H1 (cell line): ENCODE data around the gene CTIF. TPM values are rescaled to one million over a fixed set of nuclear protein-coding genes. Genes with fewer than 3 reads are reported as not detected.
A peak's percentile ranks its signal among the peaks of the same experiment; 100 is the strongest.

Source experiments
- CTCF ChIA-PET: fragments of 300-600 bp; sonication (Branson Sonifier 250); formaldehyde crosslinking; loops from one replicate; lab custom pipeline; 2021; ENCODE audit not compliant: partially characterized antibody; lab: Charles Lee
- POLR2A ChIA-PET: fragments of 300-600 bp; sonication (Branson Sonifier 250); formaldehyde crosslinking; loops from one replicate; lab custom pipeline; 2021; ENCODE audit warnings: inconsistent platforms; ENCODE audit not compliant: partially characterized antibody; lab: Charles Lee
- DNase-seq, 2 experiments: peaks; one replicate each; pipeline versions ENCODE4 v3.0.0 to v3.0.0-alpha.2; 2010 to 2022; ENCODE audit warnings: low spot score in 2 of 2, low read depth in 1 of 2, mixed read lengths in 1 of 2
- FAIRE-seq: peaks from 2 replicates; lab custom pipeline; 2011; peaks lifted over from hg19 to GRCh38; lab: Jason Lieb, UNC
- H2AFZ ChIP-seq: 2 replicates; pipeline ENCODE4 v1.8.1; 2012; ENCODE audit warnings: low read length, inconsistent platforms
- H2AK5ac ChIP-seq: 2 replicates; pipeline ENCODE4 v1.6.1; 2013; ENCODE audit warnings: low read depth, low read length
- H2BK120ac ChIP-seq: replicated peaks from 2 replicates; pipeline ENCODE3; 2013; ENCODE audit warnings: low read depth, low read length, inconsistent platforms
- H2BK12ac ChIP-seq: 2 replicates; pipeline ENCODE4 v1.6.1; 2013; ENCODE audit warnings: low read depth, low read length
- H2BK15ac ChIP-seq: 2 replicates; pipeline ENCODE4 v1.6.1; 2013; ENCODE audit warnings: low read length
- H2BK20ac ChIP-seq: 2 replicates; pipeline ENCODE4 v1.6.1; 2013; ENCODE audit warnings: low read length
- H2BK5ac ChIP-seq: 2 replicates; pipeline ENCODE4 v1.6.1; 2013; ENCODE audit warnings: low read depth, low read length
- H3K14ac ChIP-seq: 2 replicates; pipeline ENCODE4 v1.6.1; 2013; ENCODE audit warnings: inconsistent platforms; ENCODE audit not compliant: insufficient read length
- H3K18ac ChIP-seq: 2 replicates; pipeline ENCODE4 v1.6.1; 2013; ENCODE audit warnings: low read length; ENCODE audit errors: extremely low read depth
- H3K23ac ChIP-seq: 2 replicates; pipeline ENCODE4 v1.6.1; 2013; ENCODE audit warnings: inconsistent platforms; ENCODE audit not compliant: insufficient read length
- H3K23me2 ChIP-seq: 2 replicates; pipeline ENCODE4 v1.6.1; 2013; ENCODE audit warnings: low read depth, low read length
- H3K27ac ChIP-seq: 2 replicates; pipeline ENCODE4 v1.6.1; 2011; ENCODE audit warnings: low read depth, low read length, inconsistent platforms
- H3K27me3 ChIP-seq, 4 experiments: replicated peaks in 1 of 4; 1 replicate in 1 of 4; 2 replicates in 3 of 4; pipeline versions ENCODE4 v1.6.1 to v1.8.1; 2011 to 2013; ENCODE audit warnings: low read length in 3 of 4, mild to moderate bottlenecking in 3 of 4, inconsistent platforms in 2 of 4, mixed read lengths in 2 of 4, moderate library complexity in 1 of 4; ENCODE audit not compliant: control insufficient read depth in 3 of 4, insufficient read depth in 3 of 4; ENCODE audit errors: extremely low read depth in 1 of 4
- H3K36me3 ChIP-seq, 4 experiments: 2 replicates each; pipeline versions ENCODE4 v1.6.1 to v1.8.1; 2011 to 2013; ENCODE audit warnings: mild to moderate bottlenecking in 4 of 4, low read length in 3 of 4, moderate library complexity in 2 of 4, control low read depth in 1 of 4, inconsistent platforms in 1 of 4; ENCODE audit not compliant: insufficient read depth in 4 of 4, control insufficient read depth in 2 of 4
- H3K4ac ChIP-seq: replicated peaks from 2 replicates; pipeline ENCODE3; 2013; ENCODE audit warnings: low read length, low read depth, mixed read lengths, inconsistent platforms; ENCODE audit not compliant: insufficient read length
- H3K4me1 ChIP-seq, 4 experiments: replicated peaks in 1 of 4; 1 replicate in 1 of 4; 2 replicates in 3 of 4; pipeline versions ENCODE4 v1.6.1 to v1.8.1; 2011 to 2013; ENCODE audit warnings: low read length in 3 of 4, inconsistent platforms in 2 of 4, mixed read lengths in 1 of 4; ENCODE audit not compliant: insufficient read depth in 4 of 4, control insufficient read depth in 3 of 4
- H3K4me2 ChIP-seq, 2 experiments: 2 replicates each; pipeline versions ENCODE4 v1.6.1 to v1.8.1; 2011 to 2013; ENCODE audit warnings: low read depth in 2 of 2, low read length in 2 of 2, control low read depth in 1 of 2, inconsistent platforms in 1 of 2, mild to moderate bottlenecking in 1 of 2; ENCODE audit not compliant: insufficient read depth in 1 of 2
- H3K4me3 ChIP-seq, 4 experiments: fragments of 200-600, 300-600 bp in 1 of 4; sonication (generic), shearing (Covaris generic), sonication (Bioruptor Twin) in 1 of 4; 2 replicates each; pipeline versions ENCODE4 v1.5.1 to v1.8.1; 2011 to 2016; ENCODE audit warnings: low read length in 4 of 4, low read depth in 3 of 4, control low read depth in 2 of 4, inconsistent platforms in 2 of 4, mild to moderate bottlenecking in 2 of 4, mixed read lengths in 1 of 4, moderate library complexity in 1 of 4; ENCODE audit not compliant: insufficient read depth in 2 of 4; ENCODE audit errors: extremely low read depth in 1 of 4
- H3K56ac ChIP-seq: replicated peaks from 2 replicates; pipeline ENCODE3; 2013; ENCODE audit warnings: low read depth, mild to moderate bottlenecking, mixed read lengths, low read length, inconsistent platforms; ENCODE audit not compliant: insufficient read length
- H3K79me1 ChIP-seq: 2 replicates; pipeline ENCODE4 v1.6.1; 2013; ENCODE audit warnings: low read depth, low read length, control low read depth
- H3K79me2 ChIP-seq, 2 experiments: 2 replicates each; pipeline versions ENCODE4 v1.6.1 to v1.8.1; 2012 to 2013; ENCODE audit warnings: low read length in 2 of 2, mild to moderate bottlenecking in 2 of 2, inconsistent platforms in 1 of 2; ENCODE audit not compliant: insufficient read depth in 2 of 2, control insufficient read depth in 1 of 2
- H3K9ac ChIP-seq, 4 experiments: replicated peaks in 1 of 4; 1 replicate in 1 of 4; 2 replicates in 3 of 4; pipeline versions ENCODE4 v1.6.1 to v1.8.1; 2011 to 2013; ENCODE audit warnings: low read depth in 3 of 4, low read length in 3 of 4, control low read depth in 2 of 4, mild to moderate bottlenecking in 2 of 4, moderate library complexity in 2 of 4, inconsistent platforms in 1 of 4; ENCODE audit errors: extremely low read depth in 1 of 4
- H3K9me3 ChIP-seq, 2 experiments: 2 replicates each; pipeline versions ENCODE4 v1.6.1 to v1.8.1; 2012 to 2013; ENCODE audit warnings: mild to moderate bottlenecking in 2 of 2, moderate library complexity in 2 of 2, control low read depth in 1 of 2, inconsistent platforms in 1 of 2, low read depth in 1 of 2, low read length in 1 of 2, mixed read lengths in 1 of 2; ENCODE audit not compliant: insufficient read depth in 2 of 2
- H4K20me1 ChIP-seq, 2 experiments: replicated peaks in 1 of 2; 2 replicates each; pipeline versions ENCODE3 to v1.8.1; 2011 to 2013; ENCODE audit warnings: inconsistent platforms in 2 of 2, low read length in 2 of 2, mild to moderate bottlenecking in 1 of 2; ENCODE audit not compliant: insufficient read depth in 2 of 2, control insufficient read depth in 1 of 2
- H4K5ac ChIP-seq: 2 replicates; pipeline ENCODE4 v1.6.1; 2013; ENCODE audit warnings: low read length, low read depth, mixed read lengths, inconsistent platforms; ENCODE audit not compliant: insufficient read length
- H4K8ac ChIP-seq: 2 replicates; pipeline ENCODE4 v1.8.0; 2013; ENCODE audit warnings: mild to moderate bottlenecking, moderate library complexity, low read length, inconsistent platforms; ENCODE audit not compliant: insufficient read depth; ENCODE audit errors: extremely low read depth
- H4K91ac ChIP-seq: replicated peaks from 2 replicates; pipeline ENCODE3; 2013; ENCODE audit warnings: low read length, mixed read lengths, inconsistent platforms; ENCODE audit not compliant: insufficient read length
- BACH1 ChIP-seq: IDR thresholded peaks from 2 replicates; pipeline ENCODE4 v1.6.1; 2012; ENCODE audit warnings: low read length, improper control_type of control experiment
- MAFK ChIP-seq: IDR thresholded peaks from 2 replicates; pipeline ENCODE4 v1.6.1; 2012; ENCODE audit warnings: low read depth, mild to moderate bottlenecking, improper control_type of control experiment, low read length
- RFX5 ChIP-seq: IDR thresholded peaks from 2 replicates; pipeline ENCODE4 v1.6.1; 2011; ENCODE audit warnings: low read depth, low read length, improper control_type of control experiment, borderline replicate concordance
- whole genome bisulfite sequencing, 2 experiments: shearing (Covaris generic) in 1 of 2; methylation state at CpG; one replicate each; pipeline versions ENCODE4 v1.1.6 to v1.1.7; 2013 to 2015; ENCODE audit warnings: low lambda C conversion rate in 2 of 2, mixed read lengths in 2 of 2, inconsistent platforms in 1 of 2, low coverage in 1 of 2, missing lambda C conversion rate in 1 of 2; ENCODE audit not compliant: insufficient replicate concordance in 2 of 2, insufficient coverage in 1 of 2, insufficient read length in 1 of 2; ENCODE audit errors: extremely low coverage in 1 of 2, missing lambda C conversion rate in 1 of 2; 5-methylcytosine and 5-hydroxymethylcytosine counted together
- polyA plus RNA-seq, 7 experiments: library from polyadenylated mRNA; depleted of rRNA in 3 of 7; stranded (reverse) in 5 of 7; unstranded in 2 of 7; fragments of >200 nt in 5 of 7; fragments of 200-250 nt in 2 of 7; gene quantifications; 1 replicate in 5 of 7; 2 replicates in 1 of 7; 4 replicates in 1 of 7; pipeline versions ENCODE4 v1.2.1 to v1.2.3, GENCODE V29; 2011 to 2013; ENCODE audit warnings: missing spikeins in 2 of 7, mixed read lengths in 2 of 7
- total RNA-seq: library from RNA; stranded (reverse); fragmentation: NEBNext Ultra II Directional; extraction: Animal tissue kit (Norgen Biotek cat#: 25700); gene quantifications from 2 replicates; pipeline ENCODE4 v1.2.1, GENCODE V29; 2021

CTIF gene
- total and polyA plus RNA-seq, 2 of the 8 experiments (the other 6 are each of a cell fraction or from before 2014, with no cell fraction given): 9.0 to 17.8 TPM

- H2BK20ac ChIP-seq: no peak overlapping the region
- H2AK5ac ChIP-seq: no peak overlapping the region
- H3K36me3 ChIP-seq: no peaks in the 10 kb centered on the region
- H3K79me2 ChIP-seq: peaks cover 0 to 16% of the 10 kb centered on the region in 2 experiments; a peak in 1 of 4 replicates
- DNase-seq: no peak
- no peak overlapping the region for H2BK12ac ChIP-seq
- H4K8ac ChIP-seq: no peak overlapping the region; the same call in 1 of the 2 replicates
- no peak overlapping the region for H3K4ac ChIP-seq
- peaks cover 0 to 2% (median 0%) of the 10 kb centered on the region in 4 experiments; a peak in 4 of 7 replicates for H3K4me1 ChIP-seq
- no peak overlapping the region for H2AFZ ChIP-seq
- peak; percentile 88 for TF ChIP-seq BACH1
- TF ChIP-seq MAFK: peak; percentile 74; the same call in 1 of the 2 replicates
- TF ChIP-seq RFX5: no peak
- TF ChIP-seq, all 59 proteins: peak for 2
- Histone ChIP-seq H3K27ac (no peak overlapping the region), H4K91ac (no peak overlapping the region), H3K23me2 (no peaks in the 10 kb centered on the region), H3K18ac (no peak overlapping the region), H4K20me1 (peaks cover 3 to 11% of the 10 kb centered on the region in 2 experiments), H3K23ac (no peak overlapping the region), H4K5ac (no peak overlapping the region), H3K56ac (no peak overlapping the region), H3K27me3 (no peaks in the 10 kb centered on the region), H2BK15ac (no peak overlapping the region), H3K79me1 (peaks cover 3% of the 10 kb centered on the region), H3K14ac (no peak overlapping the region), H3K9ac (no peak overlapping the region), H2BK5ac (no peak overlapping the region), H2BK120ac (no peak overlapping the region), H3K4me2 (no peak overlapping the region), H3K4me3 (no peak overlapping the region), H3K9me3 (peaks cover 0 to 8% of the 10 kb centered on the region in 2 experiments; a peak in 1 of 4 replicates)
- WGBS, 2 experiments: 80% methylated on average over 1 of the region's 1 CpG; no CpG with 5 or more reads in 1 of the 2 experiments
- FAIRE-seq: no peak
- ChIA-PET CTCF (interaction anchor here (1.0 to 1.6 kb wide), 2 partner anchors 18 to 91 kb away, joined by 3 to 5 read pairs; no protein-coding TSS in a partner anchor), POLR2A (no interaction called here)
These were observed 27.8 kb downstream of the CTIF start for GRCh38 chr18:48566589-48566988.
